GM18508 (cell line): ENCODE data around the gene NDNF.

Source experiments
- ATAC-seq: cut with Tn5 transposase; IDR thresholded peaks from one replicate; pipeline ENCODE4 v1.9.1; 2021; ENCODE audit warnings: moderate number of reproducible peaks; ENCODE audit not compliant: insufficient read depth, unreplicated experiment

NDNF gene

DNA sequence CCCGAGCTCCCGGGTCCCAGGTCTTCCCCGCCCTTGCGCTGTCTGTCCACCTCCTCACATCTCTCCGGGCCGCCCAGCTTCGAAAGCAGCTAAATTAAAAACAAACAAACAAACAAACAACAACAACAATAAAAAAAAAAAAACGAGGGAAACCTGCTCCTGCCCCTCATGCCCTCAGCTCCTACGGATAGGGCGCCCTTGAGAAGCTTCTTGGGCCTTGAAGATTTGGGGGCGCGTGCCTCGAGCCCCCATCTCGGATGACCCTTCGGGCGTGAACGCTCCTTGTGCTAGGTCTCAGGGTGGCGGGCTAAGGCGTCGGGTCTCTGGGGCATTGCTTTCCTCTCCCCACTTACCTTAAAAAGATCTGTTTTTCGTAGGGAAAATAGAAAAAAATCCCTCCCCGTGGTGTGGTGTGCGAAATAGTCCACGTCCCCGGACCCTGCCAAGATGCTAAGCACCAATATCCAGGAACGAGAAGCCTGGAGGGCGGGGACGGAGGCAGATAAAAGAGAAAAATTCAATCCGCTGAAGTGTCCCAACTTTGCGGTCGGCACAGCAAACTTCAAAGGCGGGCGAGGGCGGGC, 603 bp downstream of the NDNF start:
- ATAC-seq = no peak

GRCh38 chr4:121070696-121071639, 1.4 kb downstream of the NDNF start:
- no peak for ATAC-seq

DNA sequence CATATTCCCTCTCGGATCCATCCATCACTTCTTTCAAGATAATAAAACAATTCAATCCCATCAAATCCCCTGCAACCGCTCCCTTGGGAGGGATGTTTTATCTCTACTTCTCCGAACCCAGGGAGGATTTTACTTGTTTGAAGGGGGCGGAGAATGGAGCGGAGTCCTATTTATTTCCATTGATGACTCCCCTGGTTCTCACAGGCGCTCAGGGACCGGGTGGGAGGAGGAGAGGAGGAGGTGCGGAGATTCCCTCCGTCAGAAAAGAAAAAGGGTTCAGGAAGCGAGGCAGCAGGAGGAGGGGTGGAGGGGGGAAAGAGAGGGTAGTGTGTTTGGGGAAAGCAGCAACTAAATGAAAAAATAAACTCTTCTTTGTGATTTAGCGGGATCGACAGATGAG, 2.1 kb downstream of the NDNF start:
- no peak for ATAC-seq

- no peak for ATAC-seq
Measured at GRCh38 chr4:121069430-121069829, 2.9 kb downstream of the NDNF start.

DNA sequence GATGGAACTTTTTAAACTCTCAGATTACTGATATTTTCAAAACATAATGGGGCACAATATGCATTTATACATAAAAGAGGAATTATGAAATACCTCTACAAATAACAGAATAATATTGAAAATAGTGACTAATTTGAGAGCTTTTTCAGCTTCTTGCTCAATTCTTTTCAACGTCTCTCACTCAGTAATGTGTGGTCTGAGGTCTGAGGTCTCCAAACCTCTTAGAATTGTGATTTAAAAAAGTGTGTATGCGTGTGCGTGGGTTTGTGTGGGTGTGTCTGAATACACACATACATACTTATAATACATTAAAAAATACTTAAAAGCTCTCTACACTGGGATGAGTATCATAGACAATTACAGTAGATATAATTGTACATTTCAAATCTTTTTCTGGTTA, 7.9 kb downstream of the NDNF start:
- ATAC-seq = no peak

DNA sequence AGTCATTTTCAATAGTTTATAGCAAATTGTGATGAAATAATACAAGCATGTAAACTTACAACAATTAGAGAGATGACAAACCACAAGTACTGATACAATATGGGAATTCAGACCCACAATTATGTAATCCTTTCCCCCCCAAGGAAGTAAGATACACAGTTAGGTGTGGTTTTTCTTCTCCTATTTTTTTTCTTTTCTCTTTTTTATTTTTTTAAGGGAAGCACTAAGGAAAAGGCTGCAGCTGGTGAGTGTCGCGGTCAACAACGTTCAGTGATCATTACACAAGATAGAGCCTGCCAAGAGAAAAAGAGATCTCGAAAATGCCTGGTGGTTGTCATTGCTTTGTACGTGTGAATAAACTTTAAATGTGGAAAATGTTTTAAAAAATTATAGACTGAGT, 9.8 kb downstream of the NDNF start:
- no peak for ATAC-seq

DNA sequence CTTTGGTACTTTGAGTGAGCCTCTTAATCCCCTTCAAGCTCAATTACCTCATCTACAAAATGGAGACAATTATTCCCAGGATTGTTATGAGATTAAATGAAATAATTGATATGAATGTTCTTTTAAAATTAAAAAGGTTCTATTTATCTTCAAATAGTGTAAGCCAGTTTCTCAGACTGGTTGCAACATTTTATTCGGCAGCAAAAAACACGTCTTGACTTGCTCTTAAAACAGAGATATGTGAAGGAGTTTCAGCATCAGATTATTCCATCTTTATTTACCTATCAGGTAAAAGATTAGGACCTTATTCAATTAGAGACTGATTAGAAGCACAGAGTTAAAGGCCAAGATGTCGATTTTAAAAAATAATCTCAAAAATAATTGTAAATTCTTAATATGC, 10.5 kb downstream of the NDNF start:
- ATAC-seq = no peak

GRCh38 chr4:121061215-121061614, 11.1 kb downstream of the NDNF start:
- no peak for ATAC-seq

- ATAC-seq = no peak
Measured at GRCh38 chr4:121057466-121057922, 14.8 kb downstream of the NDNF start.

DNA sequence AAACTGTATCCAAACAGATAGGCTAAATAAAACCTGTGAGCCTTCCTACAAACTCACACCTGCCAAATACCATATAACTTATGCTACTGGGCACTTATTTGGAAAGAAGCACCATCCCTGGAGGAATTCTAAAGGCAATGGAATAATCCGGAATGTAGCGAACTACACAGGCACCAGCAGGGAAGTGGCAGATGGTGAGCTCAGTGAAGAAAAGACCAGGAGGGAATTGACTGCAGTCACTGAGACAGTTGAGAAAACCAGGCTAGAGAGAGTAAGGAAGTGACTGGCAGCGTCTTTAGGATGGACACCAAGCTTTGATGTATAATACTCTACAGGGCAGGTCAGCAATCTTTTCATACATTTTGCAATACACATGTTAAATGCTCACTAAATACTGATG, 16.3 kb downstream of the NDNF start:
- ATAC-seq = no peak

GRCh38 chr4:121054373-121054772, 18.0 kb downstream of the NDNF start:
- no peak for ATAC-seq

DNA sequence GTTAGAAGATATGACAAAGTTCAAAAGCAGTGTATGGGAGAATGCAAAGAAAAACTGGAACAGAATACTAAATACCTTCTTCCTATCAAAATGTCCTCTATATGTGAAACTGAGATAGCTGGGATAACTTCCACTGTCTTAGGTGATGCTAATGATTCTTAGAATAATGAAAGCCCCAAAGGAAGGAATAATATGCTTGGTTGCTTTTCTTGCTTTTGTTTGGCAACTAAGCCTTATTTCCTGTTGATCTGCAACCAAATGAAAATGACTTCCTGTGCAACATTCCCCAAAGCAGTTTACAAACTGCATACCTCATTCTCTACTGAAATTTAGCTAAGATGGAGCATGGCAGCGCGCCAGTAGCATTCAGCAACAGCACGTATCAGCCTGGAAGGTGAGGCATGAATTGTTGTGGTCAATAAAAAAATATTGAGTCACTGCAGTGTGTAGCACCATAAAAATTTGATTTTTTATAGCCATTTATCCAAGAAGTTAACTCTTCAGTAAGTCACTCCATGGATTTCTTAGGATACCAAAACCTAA, 18.7 kb downstream of the NDNF start:
- ATAC-seq = no peak

- ATAC-seq = no peak
Measured at GRCh38 chr4:121050300-121050699, 22.0 kb downstream of the NDNF start.

DNA sequence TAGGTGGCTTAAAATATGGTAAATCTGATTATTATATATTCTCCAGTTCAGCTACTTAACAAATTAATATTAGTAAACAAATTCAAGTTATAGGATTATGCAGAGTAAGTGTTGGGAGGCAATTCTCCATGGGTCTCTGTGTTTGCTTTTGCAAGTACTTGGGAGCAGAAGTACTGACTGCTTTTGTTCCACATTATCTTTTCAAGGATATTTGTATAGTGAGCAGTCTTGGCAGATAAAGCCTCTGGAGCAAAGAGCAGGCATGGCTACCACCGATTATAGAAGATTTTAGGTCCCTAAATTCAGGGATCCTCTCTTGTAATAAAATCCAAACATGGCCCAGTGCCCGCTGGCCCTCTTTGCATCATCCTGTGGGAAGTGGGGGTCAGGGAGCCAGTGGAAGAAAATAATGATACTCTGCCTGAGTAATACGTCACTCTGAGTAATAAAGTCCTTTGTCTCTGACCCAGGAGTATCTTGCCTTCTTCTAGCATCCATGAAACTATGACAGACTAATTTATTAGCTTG, 23.2 kb downstream of the NDNF start:
- no peak for ATAC-seq

DNA sequence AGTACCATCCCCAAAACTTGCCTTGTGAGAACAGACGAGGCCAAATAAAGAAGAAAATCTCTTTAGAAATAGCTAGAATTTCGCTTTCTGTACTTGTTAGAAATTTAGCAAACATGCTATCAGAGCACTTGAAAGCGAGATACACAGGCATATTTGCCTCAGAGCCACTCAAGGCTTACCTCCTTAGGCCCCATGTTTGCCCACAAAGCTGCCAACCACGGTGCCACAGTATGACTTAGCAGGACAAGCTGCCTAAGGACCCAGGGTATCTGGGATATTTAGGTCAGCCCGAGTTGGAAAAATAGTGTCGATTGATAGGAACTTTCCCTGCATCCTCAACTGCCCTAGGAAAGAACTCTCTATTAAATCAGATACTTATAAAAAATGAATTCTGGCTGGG, 24.2 kb downstream of the NDNF start:
- ATAC-seq = no peak

DNA sequence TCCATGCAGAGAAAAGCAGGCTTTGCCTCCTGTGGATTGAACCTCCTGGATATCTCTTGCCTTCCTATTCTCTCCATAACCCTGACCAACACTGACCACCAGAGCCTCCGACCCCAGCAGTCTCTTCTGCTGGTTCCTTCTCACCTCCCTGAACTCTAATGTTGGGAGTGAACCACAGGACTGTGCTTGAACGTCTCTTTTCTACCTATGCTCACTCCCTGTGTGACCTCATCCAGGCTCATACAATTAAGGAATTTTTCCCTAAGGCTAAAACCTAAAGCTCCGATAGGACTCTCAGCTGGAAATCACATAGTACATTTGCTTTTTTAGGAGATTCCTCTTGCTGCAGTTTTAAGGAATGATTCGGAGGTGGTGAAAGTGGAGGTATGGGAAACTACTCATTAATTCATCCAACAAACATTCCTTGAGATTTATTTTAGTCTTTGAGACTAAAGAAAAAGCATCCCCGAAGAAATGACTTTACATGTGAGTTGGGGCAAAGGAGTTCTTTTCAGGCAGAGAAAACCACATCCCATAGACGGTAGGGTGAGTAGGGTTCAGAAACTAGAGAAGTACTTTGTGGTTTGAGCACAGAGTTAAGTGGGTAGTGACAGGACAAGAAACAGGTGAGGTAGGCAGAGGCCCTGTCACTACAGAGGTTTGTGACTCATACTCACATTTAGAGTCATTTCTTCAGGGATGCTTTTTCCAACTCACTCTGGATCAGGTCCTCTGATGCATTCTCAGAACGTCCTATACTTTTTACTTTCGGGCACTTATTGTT, 30.8 kb downstream of the NDNF start:
- ATAC-seq = peak; percentile 99

- ATAC-seq = no peak
Measured at GRCh38 chr4:121034017-121034416, 38.3 kb downstream of the NDNF start.

- ATAC-seq = no peak
Measured at GRCh38 chr4:121030711-121031110, 41.6 kb downstream of the NDNF start.

DNA sequence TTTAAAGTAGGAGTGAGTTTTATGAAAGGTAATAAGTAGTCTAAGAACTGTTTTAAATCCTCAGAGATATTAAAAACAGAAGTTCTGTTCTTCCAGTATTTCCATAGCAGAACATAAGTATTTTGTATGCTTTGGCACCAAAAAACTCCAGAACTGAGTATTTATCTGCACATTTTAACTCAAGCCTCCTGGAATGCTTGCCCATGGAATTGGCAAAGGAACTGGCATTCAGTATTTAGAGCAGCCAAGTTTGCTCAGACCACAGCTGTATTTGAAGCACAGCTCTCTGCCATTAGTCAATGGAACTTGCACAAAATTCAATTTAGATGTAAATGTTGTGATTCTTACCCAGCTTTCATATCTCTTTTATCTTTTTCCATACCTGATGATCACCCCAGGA, 42.2 kb downstream of the NDNF start:
- ATAC-seq = no peak

- ATAC-seq = no peak
Measured at GRCh38 chr4:121026034-121026433, 46.3 kb downstream of the NDNF start.
